IMR-90 (cell line): ENCODE results near the gene OR9G1. TPM values are rescaled to one million over a fixed set of nuclear protein-coding genes. Genes with fewer than 3 reads are reported as not detected.

Experiments
- ATAC-seq: fragments of 200-7000 bp; cut with Tn5 transposase; 2 replicates; pipeline ENCODE4 v1.9.1; 2020; ENCODE audit warnings: low read depth, mild to moderate bottlenecking, moderate library complexity
- BruUV-seq: library from RNA; stranded (reverse); fragments of 400-500 nt; replicated peaks from 2 replicates; lab custom pipeline; 2021; lab: Mats Ljungman, UMichigan
- CTCF ChIA-PET: fragments of 300-600 bp; formaldehyde crosslinking; extraction: SDS; loops from one replicate; lab custom pipeline; 2021; ENCODE audit warnings: antibody characterized with exemption; lab: Yijun Ruan, JAX
- POLR2A ChIA-PET: fragments of 300-600 bp; sonication (Branson Sonifier 250); formaldehyde crosslinking; loops from one replicate; lab custom pipeline; 2022; ENCODE audit warnings: antibody characterized with exemption; ENCODE audit not compliant: unreplicated experiment; lab: Charles Lee
- DNase-seq: peaks from one replicate; pipeline ENCODE4 v3.0.0; 2013
- H2AFZ ChIP-seq: replicated peaks from 2 replicates; pipeline ENCODE3; 2013; ENCODE audit warnings: low read length, mild to moderate bottlenecking; ENCODE audit not compliant: poor library complexity
- H2AK5ac ChIP-seq: 2 replicates; pipeline ENCODE4 v1.6.1; 2013; ENCODE audit warnings: low read depth, low read length, inconsistent platforms
- H2AK9ac ChIP-seq: replicated peaks from 2 replicates; pipeline ENCODE3; 2013; ENCODE audit warnings: mild to moderate bottlenecking, low read depth, low read length, moderate library complexity; ENCODE audit not compliant: poor library complexity
- H2BK120ac ChIP-seq: 2 replicates; pipeline ENCODE4 v1.6.1; 2013; ENCODE audit warnings: low read depth, low read length, inconsistent platforms
- H2BK15ac ChIP-seq: 3 replicates; pipeline ENCODE4 v1.6.1; 2013; ENCODE audit warnings: low read depth, low read length, inconsistent platforms
- H2BK20ac ChIP-seq: 2 replicates; pipeline ENCODE4 v1.6.1; 2013; ENCODE audit warnings: low read depth, mild to moderate bottlenecking, inconsistent platforms, low read length, moderate library complexity
- H2BK5ac ChIP-seq: 2 replicates; pipeline ENCODE4 v1.6.1; 2013; ENCODE audit warnings: mild to moderate bottlenecking, low read depth, low read length, inconsistent platforms; ENCODE audit not compliant: poor library complexity, severe bottlenecking
- H3K14ac ChIP-seq: replicated peaks from 2 replicates; pipeline ENCODE4 v1.6.1; 2013; ENCODE audit warnings: low read depth, low read length, inconsistent platforms
- H3K18ac ChIP-seq: 2 replicates; pipeline ENCODE4 v1.6.1; 2013; ENCODE audit warnings: low read depth, low read length, control low read depth
- H3K23ac ChIP-seq: 2 replicates; pipeline ENCODE4 v1.6.1; 2013; ENCODE audit warnings: low read depth, low read length, inconsistent platforms
- H3K27ac ChIP-seq: 2 replicates; pipeline ENCODE4 v1.5.1; 2013; ENCODE audit warnings: mild to moderate bottlenecking, control low read depth, low read length; ENCODE audit not compliant: insufficient read depth
- H3K27me3 ChIP-seq: 2 replicates; pipeline ENCODE4 v1.6.1; 2013; ENCODE audit warnings: low read length; ENCODE audit not compliant: control insufficient read depth, insufficient read depth
- H3K36me3 ChIP-seq: 2 replicates; pipeline ENCODE4 v1.6.1; 2013; ENCODE audit warnings: low read length, mixed read lengths; ENCODE audit not compliant: control insufficient read depth, insufficient read depth
- H3K4ac ChIP-seq: 2 replicates; pipeline ENCODE4 v1.6.1; 2013; ENCODE audit warnings: low read depth, low read length, inconsistent platforms
- H3K4me1 ChIP-seq: 2 replicates; pipeline ENCODE4 v1.6.1; 2013; ENCODE audit warnings: low read length, mixed read lengths; ENCODE audit not compliant: control insufficient read depth, insufficient read depth
- H3K4me2 ChIP-seq: 2 replicates; pipeline ENCODE4 v1.6.1; 2013; ENCODE audit warnings: low read depth, mild to moderate bottlenecking, control low read depth, low read length, moderate library complexity
- H3K4me3 ChIP-seq: 2 replicates; pipeline ENCODE4 v1.5.1; 2013; ENCODE audit warnings: low read depth, mild to moderate bottlenecking, control low read depth, low read length, moderate library complexity; ENCODE audit not compliant: insufficient read depth
- H3K56ac ChIP-seq: 2 replicates; pipeline ENCODE4 v1.6.1; 2013; ENCODE audit warnings: low read length, inconsistent platforms; ENCODE audit not compliant: insufficient read depth; ENCODE audit errors: extremely low read depth
- H3K79me1 ChIP-seq, 2 experiments: 2 replicates each; pipeline ENCODE4 v1.6.1; 2013; ENCODE audit warnings: low read length in 2 of 2, inconsistent platforms in 1 of 2, low read depth in 1 of 2
- H3K9ac ChIP-seq: 2 replicates; pipeline ENCODE4 v1.6.1; 2013; ENCODE audit warnings: low read depth, low read length, control low read depth
- H3K9me1 ChIP-seq: 2 replicates; pipeline ENCODE4 v1.6.1; 2013; ENCODE audit warnings: low read length, inconsistent platforms; ENCODE audit not compliant: insufficient read depth
- H3K9me3 ChIP-seq: 2 replicates; pipeline ENCODE4 v1.6.1; 2013; ENCODE audit warnings: low read length; ENCODE audit not compliant: control insufficient read depth, insufficient read depth
- H4K20me1 ChIP-seq: 2 replicates; pipeline ENCODE4 v1.6.1; 2013; ENCODE audit warnings: low read length, inconsistent platforms; ENCODE audit not compliant: insufficient read depth
- H4K5ac ChIP-seq: 2 replicates; pipeline ENCODE4 v1.6.1; 2013; ENCODE audit warnings: mild to moderate bottlenecking, low read depth, low read length, control low read depth
- H4K8ac ChIP-seq, 2 experiments: 2 replicates each; pipeline ENCODE4 v1.6.1; 2013; ENCODE audit warnings: low read depth in 2 of 2, low read length in 2 of 2, control low read depth in 1 of 2, inconsistent platforms in 1 of 2
- H4K91ac ChIP-seq: 2 replicates; pipeline ENCODE4 v1.6.1; 2013; ENCODE audit warnings: low read depth, low read length, inconsistent platforms; ENCODE audit not compliant: insufficient read depth
- CHD1 ChIP-seq: IDR thresholded peaks from 2 replicates; pipeline ENCODE4 v1.6.1; 2012; ENCODE audit warnings: low read depth, low read length, improper control_type of control experiment
- MAFK ChIP-seq: IDR thresholded peaks from 2 replicates; pipeline ENCODE4 v1.6.1; 2012; ENCODE audit warnings: low read depth, low read length, improper control_type of control experiment
- MAZ ChIP-seq: IDR thresholded peaks from 2 replicates; pipeline ENCODE4 v1.6.1; 2012; ENCODE audit warnings: low read depth, mild to moderate bottlenecking, low read length, improper control_type of control experiment, moderate library complexity, borderline replicate concordance
- POLR2A ChIP-seq: IDR thresholded peaks from 2 replicates; pipeline ENCODE4 v1.6.1; 2012; ENCODE audit warnings: mild to moderate bottlenecking, low read depth, low read length
- RCOR1 ChIP-seq: IDR thresholded peaks from 2 replicates; pipeline ENCODE4 v1.6.1; 2012; ENCODE audit warnings: mild to moderate bottlenecking, low read length, improper control_type of control experiment; ENCODE audit not compliant: insufficient replicate concordance
- RFX5 ChIP-seq: IDR thresholded peaks from 2 replicates; pipeline ENCODE4 v1.8.0; 2012; ENCODE audit warnings: low read depth, mild to moderate bottlenecking, low read length, moderate library complexity
- WGBS, 2 experiments: methylation state at CpG; one replicate each; pipeline versions ENCODE4 v1.1.5 to v1.1.7; 2013; ENCODE audit warnings: missing lambda C conversion rate in 2 of 2; ENCODE audit not compliant: insufficient read length in 1 of 2; ENCODE audit errors: extremely low coverage in 2 of 2; 5-methylcytosine and 5-hydroxymethylcytosine counted together
- dilution Hi-C: fragments of 300-500 bp; cut with HindIII; formaldehyde crosslinking; loops from one replicate; pipeline ENCODE4 v1.14.3; 2018; ENCODE audit warnings: low sequenced_read_pairs; ENCODE audit not compliant: unreplicated experiment
- in situ Hi-C: fragments of 300-500 bp; cut with MboI; formaldehyde crosslinking; loops from 3 replicates; pipeline ENCODE4 v1.14.3; 2019; ENCODE audit warnings: low sequenced_read_pairs, inconsistent platforms, mixed read lengths
- intact Hi-C: fragments of 100-400 bp; cut with micrococcal nuclease; formaldehyde crosslinking; loops from 2 replicates; pipeline ENCODE4 v1.10.0; 2022
- polyA plus RNA-seq, 3 experiments: library from polyadenylated mRNA; depleted of rRNA; stranded (reverse); fragments of >200 nt; gene quantifications; 2 replicates each; pipeline ENCODE4 v1.2.3, GENCODE V29; 2012; ENCODE audit warnings: low replicate concordance in 1 of 3
- total RNA-seq: library from RNA; depleted of rRNA; stranded (reverse); fragments of >200 nt; gene quantifications from 2 replicates; pipeline ENCODE4 v1.2.3, GENCODE V29; 2012

The OR9G1 gene
- total and polyA plus RNA-seq, 2 of the 4 experiments (the other 2 are of a cell fraction) = not detected

GRCh38 chr11:56740107-56740506, 41.2 kb downstream of the OR9G1 start:
- intact Hi-C loops = no loop called here
- no peak overlapping the region for H2BK15ac ChIP-seq
- no peak overlapping the region for H3K27ac ChIP-seq
- H2AK9ac ChIP-seq = no peak overlapping the region
- peaks cover 8% of the 10 kb centered on the region for H3K9me3 ChIP-seq
- H2BK5ac ChIP-seq = no peak overlapping the region
- no peak overlapping the region for H3K4ac ChIP-seq
- no peak overlapping the region for H4K5ac ChIP-seq
- H2AK5ac ChIP-seq = no peak overlapping the region
- no peak overlapping the region for H2BK120ac ChIP-seq
- DNase-seq (no peak), ATAC-seq (no peak)
- no peak overlapping the region for H3K14ac ChIP-seq
- H3K27me3 ChIP-seq = no peaks in the 10 kb centered on the region
- H3K18ac ChIP-seq = no peak overlapping the region
- WGBS, 2 experiments = no CpG with 5 or more reads among the region's 3 CpGs
- TF ChIP-seq RFX5 (no peak), RCOR1 (no peak), MAFK (no peak), POLR2A (no peak), CHD1 (no peak), MAZ (no peak)
- H3K4me1 ChIP-seq = no peaks in the 10 kb centered on the region
- CTCF ChIA-PET = no interaction called here
- H3K9ac ChIP-seq = no peak overlapping the region
- H3K36me3 ChIP-seq = no peaks in the 10 kb centered on the region
- POLR2A ChIA-PET = no interaction called here
- H2BK20ac ChIP-seq = no peak overlapping the region
- no peak overlapping the region for H4K8ac ChIP-seq
- H3K9me1 ChIP-seq = no peaks in the 10 kb centered on the region
- in situ Hi-C loops = no loop called here
- dilution Hi-C loops = no loop called here
- H3K4me2 ChIP-seq = no peak overlapping the region
- BruUV-seq = no TSS peak
- no peaks in the 10 kb centered on the region for H3K79me1 ChIP-seq
- H3K56ac ChIP-seq = no peak overlapping the region
- H4K20me1 ChIP-seq = no peaks in the 10 kb centered on the region
- no peak overlapping the region for H2AFZ ChIP-seq
- H3K4me3 ChIP-seq = no peak overlapping the region
- no peak overlapping the region for H3K23ac ChIP-seq
- no peak overlapping the region for H4K91ac ChIP-seq
